M059J (cell line): ENCODE measurements around the gene MEIOSIN. TPM values are rescaled to one million over a fixed set of nuclear protein-coding genes. Genes with fewer than 3 reads are reported as not detected.

Experiments
- DNase-seq: peaks from one replicate; pipeline ENCODE4 v3.0.0-alpha.2; 2012; ENCODE audit warnings: low read depth
- total RNA-seq: library from RNA; depleted of rRNA; stranded (reverse); fragments of >200 nt; shearing (Covaris generic); gene quantifications from 2 replicates; pipeline ENCODE4 v1.2.3, GENCODE V29; 2014

Gene MEIOSIN
- total RNA-seq, 1 experiment from 2014 or later: 0.25 TPM

DNA sequence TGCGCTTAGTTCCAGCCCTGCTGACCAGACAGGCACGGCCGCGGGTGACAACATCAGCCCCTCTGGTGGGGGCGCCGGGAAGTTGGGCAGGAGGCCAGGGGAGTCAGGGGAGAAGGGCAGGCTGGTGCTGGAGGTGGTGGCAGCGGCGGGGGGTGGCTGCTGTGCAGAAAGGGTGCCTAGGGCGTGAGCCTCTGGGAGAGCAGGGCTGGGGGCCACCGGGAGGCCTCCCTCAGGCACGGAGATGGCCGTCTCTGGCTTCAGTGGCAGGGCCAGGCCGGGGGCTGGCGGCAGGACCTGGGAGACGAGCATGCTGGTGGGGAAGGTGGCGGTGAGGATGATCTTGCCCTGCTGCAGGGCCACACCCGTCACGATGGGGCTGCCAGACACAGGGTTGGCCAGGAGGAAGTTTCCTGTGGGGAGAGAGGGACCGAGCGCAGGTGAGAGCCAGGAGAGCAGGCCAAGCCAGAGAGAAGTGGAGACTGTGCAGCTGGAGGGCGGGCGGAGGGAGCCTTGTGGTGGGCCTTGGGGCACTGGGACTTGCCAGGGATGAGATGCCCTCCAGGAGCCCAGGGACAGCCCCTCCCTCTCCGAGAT is 32.6 kb downstream of the MEIOSIN start:
- no peak for DNase-seq

DNA sequence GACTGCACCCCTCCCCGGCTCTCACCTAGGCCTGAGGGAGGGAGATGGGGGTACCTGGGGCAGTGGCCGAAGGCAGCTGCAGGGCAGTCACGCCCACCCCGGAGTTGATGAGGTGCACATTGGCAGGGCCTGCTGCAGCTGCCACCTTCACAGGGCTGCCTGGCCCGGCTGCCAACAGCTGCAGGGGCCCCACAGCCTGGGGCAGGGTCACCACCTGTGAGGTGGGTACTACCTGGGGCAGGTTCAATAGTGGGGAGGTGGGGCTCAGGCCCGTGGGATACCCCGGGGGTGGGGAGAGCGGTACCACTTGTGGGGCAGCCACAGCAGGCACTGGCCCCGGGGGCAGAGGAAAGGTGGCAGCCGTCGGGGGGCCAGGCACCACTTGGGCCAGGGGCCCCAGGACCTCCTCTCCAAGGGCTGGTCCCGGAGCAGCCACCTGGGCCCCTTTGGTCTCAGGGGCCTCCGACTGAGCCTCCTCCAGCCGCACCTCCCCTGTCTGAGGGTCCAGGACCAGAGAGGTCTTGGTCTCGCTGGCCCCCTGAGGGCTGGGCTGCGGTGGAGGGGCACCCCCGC is 33.1 kb downstream of the MEIOSIN start:
- DNase-seq: no peak

DNA sequence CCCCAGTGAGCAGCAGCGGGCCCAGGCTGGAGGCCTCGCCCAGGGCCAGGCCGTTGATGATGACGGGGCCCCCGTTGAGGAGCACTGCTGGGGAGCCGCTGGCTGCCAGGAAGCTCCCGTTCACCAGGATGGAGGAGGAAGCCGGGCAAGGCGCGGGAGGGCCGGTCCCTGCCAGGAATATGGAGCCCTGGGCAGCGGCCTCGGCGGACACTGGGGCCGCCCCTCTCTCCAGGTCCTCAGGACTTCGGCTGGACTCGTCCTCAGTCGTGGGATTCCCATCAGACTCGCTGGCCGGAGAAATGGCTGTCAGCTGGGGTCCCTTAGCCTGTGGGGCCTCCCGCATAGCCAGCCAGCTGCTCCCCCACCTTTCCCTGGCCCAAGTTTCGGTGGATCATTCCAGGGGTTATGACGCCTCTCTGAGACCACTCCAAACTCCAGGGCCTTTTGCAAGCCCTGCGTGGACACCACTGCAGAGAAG is 33.7 kb downstream of the MEIOSIN start:
- no peak for DNase-seq

DNA sequence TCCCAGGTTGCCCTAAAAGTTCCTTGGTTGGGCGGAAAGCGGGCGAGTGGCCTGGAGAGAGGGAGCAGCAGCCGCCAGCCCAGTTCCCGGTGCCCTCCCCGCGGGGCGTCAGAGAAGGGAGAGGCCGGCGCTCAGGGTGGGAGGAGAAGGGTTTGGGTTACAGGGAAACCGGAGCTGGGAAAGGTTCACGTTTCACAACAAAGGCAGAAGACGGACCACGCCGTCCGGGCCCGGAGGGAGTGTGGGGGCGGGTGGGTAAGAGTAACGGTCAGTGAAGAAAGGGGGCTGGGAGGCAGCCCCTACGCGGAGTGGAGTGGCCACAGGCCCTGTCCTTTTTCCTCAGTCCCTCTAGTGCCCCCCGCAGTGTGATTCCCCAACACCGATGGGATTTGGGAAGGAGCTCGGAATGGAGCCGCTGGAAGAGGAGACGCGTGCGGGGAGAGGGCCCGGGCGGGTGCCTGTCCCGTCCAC is 34.2 kb downstream of the MEIOSIN start:
- DNase-seq: peak; percentile 89

DNA sequence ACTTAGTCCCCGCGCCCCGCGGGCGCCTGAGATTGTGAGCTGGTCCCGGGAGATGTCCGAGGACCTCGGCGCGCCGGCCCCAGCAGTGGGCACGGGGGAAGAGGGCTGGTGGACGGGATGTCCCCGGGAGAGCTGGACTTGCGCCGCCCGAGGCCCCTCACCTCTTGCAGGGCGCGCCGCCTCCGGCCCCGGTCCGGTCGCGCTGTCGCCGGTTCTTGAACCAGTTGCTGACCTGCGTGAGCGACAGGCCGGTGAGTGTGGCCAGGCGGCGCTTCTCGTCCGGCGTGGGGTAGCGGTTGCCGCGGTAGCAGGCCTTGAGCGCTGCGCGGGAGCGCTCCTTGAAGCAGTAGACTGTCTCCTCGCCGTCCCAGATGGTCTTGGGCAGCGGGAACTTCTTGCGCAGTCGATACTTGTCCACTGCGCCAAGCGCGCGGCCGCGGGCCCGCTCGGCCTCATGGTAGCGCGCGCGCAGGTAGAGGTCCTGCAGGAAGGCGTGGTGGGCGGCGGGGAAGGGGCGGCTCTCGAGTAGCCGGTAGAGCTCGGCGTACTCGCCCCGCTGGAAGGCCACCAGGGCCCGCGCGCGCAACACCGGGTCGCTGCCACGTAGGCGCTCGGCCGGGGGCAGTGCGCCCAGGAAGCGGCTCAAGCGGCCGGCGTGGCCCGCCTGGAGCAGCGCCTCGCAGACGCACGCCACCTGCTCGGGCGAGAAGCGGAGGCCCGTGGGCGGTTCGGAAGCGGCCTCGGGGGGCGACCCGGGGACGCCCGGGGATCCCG is 34.8 kb downstream of the MEIOSIN start:
- DNase-seq: peak; percentile 77

DNA sequence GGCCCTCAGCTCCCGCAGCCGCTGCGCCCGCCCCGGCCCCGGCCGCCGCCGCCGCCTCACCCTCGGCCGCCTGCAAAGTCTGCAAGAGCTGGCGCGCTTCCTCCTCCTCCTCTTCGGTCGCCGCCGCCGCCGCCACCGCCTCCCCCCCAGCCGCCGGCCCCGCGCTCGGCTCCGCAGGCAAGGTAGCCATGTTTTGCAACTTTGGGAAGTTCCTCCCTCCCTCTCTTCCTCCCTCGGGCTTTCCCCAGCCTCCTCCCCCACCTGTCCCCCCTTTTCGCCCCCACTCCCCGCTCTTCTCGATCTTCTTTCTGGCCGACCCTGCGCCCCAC is 35.4 kb downstream of the MEIOSIN start:
- DNase-seq: peak; percentile 53

DNA sequence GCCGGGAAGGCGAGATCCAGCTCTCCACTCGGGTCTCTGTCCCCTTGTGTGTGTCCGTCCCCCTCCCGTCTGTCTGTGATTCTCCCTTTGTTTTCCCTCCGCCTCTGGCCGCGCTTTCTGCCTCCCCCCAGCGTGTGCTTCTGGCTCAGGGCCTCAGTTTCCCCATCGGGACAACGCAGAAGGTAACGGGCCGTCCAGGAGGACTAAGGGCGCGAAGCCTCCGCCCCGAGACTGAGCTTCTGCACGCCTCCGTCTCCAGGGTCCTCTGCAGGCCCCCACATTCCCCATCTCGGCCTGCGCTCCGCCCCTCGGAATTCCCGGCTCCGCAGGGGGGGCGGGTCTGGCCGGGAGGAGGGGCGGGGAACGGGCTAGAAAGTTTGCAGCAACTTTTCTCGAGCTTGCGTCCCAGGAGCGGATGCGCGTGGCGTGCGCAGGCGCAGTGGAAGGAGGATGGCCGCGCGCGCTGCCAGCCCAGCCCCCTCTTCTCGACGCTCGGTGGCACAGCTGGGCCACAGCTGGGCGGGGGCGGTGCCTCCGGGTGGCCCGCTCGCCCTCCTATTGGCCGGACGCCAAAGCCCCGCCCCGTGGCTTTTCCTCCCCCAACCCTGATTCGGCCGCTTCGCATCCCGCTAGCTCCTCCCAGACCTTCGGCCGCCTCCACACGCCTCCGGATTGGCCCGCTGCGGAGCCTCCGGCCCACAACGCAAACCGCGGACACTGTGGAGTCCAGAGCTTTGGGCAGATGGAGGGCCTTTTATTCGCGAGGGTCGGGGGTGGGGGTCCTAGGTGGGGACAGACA is 35.9 kb downstream of the MEIOSIN start, which contains the start of gene SIX5:
TSS of gene SIX5 (minus strand) at position 269 of the 799 bp plus-strand sequence. CDS start 408 bp downstream, outside the sequence.
- peak; percentile 97 for DNase-seq

DNA sequence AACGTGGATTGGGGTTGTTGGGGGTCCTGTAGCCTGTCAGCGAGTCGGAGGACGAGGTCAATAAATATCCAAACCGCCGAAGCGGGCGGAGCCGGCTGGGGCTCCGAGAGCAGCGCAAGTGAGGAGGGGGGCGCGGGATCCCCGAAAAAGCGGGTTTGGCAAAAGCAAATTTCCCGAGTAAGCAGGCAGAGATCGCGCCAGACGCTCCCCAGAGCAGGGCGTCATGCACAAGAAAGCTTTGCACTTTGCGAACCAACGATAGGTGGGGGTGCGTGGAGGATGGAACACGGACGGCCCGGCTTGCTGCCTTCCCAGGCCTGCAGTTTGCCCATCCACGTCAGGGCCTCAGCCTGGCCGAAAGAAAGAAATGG is 36.6 kb downstream of the MEIOSIN start:
- DNase-seq: no peak

DNA sequence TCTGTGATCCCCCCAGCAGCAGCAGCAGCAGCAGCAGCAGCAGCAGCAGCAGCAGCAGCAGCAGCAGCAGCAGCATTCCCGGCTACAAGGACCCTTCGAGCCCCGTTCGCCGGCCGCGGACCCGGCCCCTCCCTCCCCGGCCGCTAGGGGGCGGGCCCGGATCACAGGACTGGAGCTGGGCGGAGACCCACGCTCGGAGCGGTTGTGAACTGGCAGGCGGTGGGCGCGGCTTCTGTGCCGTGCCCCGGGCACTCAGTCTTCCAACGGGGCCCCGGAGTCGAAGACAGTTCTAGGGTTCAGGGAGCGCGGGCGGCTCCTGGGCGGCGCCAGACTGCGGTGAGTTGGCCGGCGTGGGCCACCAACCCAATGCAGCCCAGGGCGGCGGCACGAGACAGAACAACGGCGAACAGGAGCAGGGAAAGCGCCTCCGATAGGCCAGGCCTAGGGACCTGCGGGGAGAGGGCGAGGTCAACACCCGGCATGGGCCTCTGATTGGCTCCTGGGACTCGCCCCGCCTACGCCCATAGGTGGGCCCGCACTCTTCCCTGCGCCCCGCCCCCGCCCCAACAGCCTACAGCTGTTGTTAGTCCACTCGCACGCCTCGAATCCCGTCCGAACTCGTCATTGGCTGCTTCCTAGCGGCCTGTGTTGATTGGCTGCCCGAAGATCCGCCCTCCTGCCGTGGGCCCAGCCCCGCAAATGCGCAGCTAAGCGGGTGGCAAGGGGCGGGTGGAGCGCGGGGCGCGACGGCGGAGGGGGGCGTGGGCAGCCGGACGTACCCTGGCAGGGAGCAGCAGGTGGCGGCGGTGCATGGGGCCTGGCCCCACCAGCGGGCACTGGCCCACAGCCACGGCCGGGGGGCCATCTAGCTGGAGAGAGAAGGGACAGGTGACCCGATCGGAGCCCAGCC is 37.2 kb downstream of the MEIOSIN start:
- DNase-seq: peak; percentile 90

DNA sequence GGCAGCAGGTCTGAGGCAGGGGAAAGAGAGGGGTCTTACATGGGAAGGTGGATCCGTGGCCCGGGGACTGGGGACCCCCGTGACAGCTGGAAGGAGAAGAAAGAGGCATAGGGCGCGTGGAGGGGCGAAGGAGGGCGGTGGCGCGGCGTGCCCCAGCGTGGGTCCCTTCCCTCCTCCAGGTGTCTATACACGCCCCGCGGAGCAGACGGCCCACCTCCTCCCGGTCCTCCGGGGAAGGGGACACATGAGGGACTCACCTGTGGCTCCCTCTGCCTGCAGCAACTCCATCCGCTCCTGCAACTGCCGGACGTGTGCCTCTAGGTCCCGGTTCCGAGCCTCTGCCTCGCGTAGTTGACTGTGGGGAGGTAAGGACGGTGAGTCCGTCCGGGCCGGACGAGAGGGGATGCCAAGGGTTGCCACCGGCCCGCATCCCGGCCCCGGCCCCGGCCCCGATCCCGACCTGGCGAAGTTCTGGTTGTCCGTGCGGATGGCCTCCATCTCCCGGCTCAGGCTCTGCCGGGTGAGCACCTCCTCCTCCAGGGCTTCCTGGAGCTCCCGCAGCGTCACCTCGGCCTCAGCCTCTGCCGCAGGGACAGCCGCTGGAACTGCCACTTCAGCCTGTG is 38.2 kb downstream of the MEIOSIN start:
- no peak for DNase-seq

DNA sequence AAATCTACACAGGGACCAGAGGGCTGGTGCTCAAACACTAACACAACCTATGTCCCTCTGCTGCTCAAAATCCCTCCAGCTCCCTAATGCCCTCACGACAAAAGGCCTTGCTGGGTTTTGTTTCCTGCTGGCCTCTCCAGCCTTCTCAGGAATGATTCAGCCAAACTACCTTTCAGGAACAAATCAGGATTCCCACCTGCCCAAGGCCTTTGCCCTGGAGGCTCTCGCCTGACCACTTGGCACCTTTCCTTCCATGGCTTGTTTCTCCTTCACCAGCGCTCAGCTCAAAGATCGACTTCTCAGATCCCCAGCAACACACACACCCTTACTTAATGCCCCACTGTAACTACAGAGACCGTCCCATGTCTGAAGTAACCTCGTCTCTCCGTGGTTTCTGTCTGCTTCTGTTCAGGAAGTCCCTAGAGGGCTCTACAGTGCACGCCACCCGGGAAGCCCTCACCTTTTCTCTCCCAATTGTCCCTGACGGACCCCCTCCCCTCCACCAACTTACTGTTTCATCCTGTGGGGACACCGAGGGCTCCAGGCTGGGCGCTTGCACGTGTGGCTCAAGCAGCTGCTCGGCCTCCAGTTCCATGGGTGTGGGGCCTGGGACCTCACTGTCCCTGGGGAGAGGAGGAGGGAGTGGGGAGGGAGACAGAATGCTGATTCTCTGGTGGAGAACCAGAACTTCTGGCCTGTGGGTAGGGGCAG is 39.0 kb downstream of the MEIOSIN start:
- DNase-seq: peak; percentile 29

DNA sequence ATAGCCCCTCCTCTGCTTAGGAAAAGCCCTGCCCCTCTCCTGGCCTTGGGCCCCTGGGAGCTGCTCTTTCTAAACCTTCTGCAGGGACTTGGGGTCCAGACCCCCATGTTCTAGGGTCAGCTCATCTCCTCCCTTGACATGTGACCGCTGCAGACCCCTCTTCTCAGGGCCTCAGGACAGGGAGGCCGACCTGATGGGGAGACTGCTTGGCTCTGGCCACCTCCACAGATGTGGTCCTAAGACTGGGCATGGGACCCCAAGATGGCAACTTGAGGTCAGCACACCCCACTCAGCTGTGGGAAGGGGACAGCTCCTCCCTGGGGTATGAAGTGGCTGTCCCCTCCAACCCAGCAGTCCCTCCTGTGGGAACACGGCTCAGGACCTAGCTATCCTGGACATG is 39.7 kb downstream of the MEIOSIN start:
- DNase-seq: no peak

DNA sequence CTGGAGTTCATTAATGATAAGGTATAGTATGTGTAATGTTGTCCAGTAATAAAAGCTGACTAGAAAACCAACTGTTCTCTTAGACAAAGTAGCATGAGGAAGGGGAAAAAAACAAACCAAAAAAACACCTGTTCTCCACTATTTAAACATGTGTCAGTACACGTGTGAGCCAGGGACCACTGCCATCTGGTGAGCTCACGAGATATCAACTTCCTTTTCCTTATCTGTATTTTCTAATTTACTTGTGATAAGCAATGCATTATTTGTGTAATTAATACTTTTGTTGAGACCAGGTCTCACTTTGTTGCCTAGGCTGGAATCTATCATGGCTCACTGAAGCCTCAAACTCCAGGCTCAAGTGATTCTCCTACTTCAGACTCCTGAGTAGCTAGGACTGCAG is 40.1 kb downstream of the MEIOSIN start:
- DNase-seq: no peak

DNA sequence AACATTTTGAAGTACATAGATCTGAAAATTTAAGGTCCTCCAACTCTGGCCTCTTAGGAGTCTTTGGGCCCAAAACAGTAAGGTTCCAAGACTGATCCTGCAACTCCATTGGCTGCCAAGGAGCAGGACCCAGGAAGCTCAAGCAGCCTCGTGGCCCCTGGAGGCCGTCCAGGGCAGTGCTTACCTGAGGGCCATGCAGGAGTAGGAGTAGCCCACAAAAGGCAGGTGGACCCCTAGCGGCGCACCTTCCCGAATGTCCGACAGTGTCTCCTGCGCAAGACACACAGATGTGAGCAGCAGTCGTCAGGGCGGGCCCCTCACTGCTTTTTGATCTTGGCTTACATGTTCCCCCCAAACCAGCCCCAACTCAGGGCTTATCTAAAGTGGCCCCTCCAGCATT is 41.5 kb downstream of the MEIOSIN start:
- DNase-seq: no peak

DNA sequence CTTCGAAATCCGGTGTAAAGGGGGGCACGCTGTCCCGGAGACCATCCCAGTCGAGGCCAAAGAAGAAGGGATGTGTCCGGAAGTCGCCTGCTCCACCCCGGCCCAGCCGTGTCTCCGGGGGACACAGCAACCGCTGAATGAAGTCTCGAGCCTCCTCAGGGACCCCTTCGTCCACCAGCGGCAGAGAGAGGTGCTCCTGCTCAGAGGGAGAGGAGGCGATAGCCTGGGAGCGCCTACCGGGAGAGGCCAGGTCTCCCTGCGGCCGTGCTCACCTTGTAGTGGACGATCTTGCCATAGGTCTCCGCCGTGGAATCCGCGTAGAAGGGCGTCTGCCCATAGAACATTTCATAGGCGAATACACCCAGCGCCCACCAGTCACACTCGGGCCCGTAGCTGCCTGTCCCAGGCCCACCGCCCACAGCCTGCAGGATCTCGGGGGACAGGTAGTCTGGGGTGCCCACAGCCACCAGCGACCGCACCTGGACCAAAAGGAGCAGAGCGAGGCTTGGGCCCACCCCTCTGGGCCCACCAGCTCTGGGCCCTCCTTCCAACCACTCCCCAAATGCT is 44.2 kb downstream of the MEIOSIN start:
- no peak for DNase-seq

DNA sequence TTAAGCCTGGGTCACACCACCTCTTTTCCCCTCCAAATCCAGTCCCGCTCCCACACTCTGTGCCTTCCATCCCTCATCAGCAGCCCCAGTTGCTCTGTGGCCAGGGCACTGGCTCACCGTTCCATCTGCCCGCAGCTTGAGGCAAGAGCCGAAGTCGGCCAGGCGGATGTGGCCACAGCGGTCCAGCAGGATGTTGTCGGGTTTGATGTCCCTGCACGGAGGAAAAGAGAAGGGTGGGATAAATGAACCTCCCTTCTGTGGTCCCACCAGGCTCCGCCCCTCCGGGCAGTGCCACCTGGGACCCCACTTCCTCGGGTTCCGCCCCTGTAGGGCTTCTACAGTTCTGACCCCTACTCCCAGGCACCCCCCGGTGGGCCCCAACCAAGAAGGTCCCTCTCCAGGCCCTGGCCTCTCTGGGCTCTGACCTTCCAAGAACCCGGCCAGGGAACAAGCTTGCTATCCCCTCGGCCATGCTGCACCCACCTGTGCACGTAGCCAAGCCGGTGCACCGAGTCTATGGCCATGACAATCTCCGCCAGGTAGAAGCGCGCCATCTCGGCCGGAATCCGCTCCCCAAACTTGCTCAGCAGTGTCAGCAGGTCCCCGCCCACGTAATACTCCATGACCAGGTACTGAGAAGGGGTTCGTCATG is 44.9 kb downstream of the MEIOSIN start:
- DNase-seq: no peak

DNA sequence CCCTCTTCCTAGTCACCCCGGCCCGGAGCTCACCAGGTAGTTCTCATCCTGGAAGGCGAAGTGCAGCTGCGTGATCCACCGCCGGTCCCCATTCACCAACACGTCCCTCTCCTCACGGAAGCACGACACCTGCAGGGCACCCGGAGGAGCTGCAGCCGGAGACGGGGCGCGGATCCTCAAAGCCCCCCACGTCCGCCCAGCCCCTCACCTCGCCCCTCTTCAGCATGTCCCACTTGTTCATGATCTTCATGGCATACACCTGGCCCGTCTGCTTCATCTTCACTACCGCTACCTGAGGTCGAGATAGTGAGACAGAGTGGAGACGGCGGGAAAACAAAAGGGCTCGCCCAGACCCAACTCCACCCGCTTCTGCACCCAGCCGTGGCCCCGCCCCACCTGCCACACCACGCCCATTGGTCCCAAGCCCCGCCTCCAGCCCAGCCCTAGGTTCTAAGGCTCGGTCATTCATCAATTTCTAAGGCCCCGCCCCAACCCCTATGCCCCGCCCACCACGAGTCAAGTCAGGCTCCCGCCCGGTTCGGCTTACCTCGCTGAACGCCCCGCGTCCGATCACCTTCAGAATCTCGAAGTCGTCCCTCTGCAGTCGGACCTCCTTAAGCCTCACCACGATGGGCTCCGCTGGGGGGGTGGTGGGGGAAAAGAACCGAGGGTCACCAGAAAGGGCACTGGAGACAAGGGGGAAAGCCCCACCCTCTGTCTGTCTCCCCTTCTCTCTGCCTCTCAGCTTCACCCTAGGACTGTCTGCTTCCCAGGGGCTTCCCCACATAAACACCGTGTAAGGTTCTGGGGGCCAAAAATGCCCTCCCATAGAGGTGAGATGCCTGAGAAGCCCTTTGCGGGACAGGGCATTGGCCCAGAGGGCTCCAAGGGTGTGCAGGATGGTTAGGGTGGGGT is 46.2 kb downstream of the MEIOSIN start:
- no peak for DNase-seq

DNA sequence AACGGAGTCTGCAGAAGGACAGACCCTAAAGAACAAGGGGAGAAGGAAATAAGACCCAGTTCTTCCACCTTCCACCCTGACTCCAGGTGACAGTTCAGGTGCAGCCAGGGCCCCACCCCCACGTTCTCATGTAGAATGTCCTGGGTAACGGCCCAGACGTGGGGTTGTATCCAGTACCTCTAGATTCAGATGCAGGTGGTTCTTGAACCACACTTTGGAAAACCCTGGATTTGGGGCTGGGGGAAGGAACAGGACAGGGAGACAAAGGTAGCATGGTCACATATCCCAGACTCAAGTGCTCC is 46.9 kb downstream of the MEIOSIN start:
- DNase-seq: no peak
